T-helper 9 cell (primary cell): Measurements from ENCODE around the gene ACTL10.
"Not testable (repeated sequence)": the region's sequence is repeated elsewhere in the genome, so short reads cannot be mapped to it uniquely, and the experiment has no call there.

Experiments used
- DNase-seq: peaks from one replicate; pipeline ENCODE4 v3.0.0-alpha.2; 2020

ACTL10 gene

DNA sequence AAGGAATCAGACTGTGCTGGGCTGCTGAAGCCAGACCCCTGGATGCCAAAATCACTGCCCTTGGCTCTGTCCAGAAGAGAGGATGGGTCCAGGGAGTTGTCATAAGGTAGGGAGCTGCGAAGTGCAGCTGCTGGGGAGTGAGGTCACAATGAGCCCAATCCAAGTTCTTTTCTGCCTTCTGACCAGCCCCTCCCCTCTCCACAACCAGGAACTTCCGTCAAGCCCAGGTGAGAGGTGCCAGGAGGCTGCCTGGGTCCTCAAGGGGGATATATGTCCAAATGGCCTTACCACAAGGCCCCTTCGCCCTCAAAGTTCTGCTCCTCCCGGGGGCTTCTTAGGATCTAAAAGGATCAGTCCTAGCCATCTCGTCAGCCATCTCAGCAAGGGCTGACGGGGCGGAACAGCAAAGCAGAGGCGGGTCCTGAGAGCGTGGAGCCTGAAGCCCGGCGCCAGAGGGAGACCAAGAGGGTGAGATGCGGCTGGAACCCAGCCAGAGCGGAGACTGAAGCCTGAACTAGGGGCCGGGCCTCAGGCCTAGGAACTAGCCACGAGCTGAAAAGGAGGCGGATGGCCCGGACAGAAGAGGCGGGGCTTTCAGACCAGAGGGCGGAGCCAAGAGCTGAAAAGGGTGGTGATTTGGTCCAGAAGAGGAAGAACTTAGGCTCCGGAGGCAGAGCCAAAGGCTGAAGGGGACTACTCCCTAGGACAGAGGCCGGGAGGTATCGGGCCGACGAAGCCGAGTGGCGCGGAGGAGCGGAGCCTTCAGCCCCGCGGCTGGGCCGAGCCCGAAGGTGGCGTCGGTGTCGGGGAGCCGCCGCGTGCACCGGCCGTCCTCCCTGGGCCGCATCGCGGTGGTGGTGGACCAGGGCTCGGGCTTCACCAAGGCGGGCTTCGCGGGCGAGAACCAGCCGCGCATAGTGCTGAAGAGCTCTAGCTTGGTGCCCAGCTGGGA lies at the start of gene ACTL10:
Gene ACTL10 (plus strand): TSS at position 651 of the 952 bp plus-strand sequence. CDS start 555 bp downstream, outside the sequence.
- DNase-seq: peak; percentile 63

DNA sequence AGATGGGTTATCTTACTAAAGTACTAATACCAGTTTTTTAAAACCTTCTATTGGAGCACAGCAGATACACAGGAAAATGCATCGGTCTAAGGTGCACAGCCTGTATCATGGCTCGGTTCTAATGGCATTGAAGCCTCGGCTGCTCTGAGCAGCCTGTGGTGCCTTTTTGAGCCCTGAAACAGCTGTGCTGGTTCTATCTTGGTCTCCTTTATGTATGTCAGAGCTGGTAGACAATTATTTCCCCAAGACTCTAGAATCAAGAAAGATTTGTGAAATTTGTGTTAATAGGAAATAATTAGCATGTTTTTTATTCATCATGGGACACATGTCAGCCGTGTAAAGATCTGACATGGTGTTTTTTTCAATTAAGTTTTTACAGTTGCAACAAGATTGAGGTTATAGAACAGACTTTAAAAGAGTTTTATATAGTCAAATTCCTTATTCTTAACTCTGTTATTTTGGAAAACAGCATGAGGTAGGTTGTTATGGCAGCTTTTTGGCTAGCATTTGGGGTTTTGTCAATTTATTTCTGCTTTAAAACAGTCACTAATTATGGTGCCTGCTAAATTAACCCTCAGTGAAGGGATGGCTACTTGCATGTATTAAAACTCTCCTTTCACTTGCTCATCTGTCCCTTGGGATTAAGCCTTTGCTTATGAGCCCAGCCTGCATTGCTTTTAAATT lies 44.9 kb upstream of the ACTL10 start:
- DNase-seq: no peak

DNA sequence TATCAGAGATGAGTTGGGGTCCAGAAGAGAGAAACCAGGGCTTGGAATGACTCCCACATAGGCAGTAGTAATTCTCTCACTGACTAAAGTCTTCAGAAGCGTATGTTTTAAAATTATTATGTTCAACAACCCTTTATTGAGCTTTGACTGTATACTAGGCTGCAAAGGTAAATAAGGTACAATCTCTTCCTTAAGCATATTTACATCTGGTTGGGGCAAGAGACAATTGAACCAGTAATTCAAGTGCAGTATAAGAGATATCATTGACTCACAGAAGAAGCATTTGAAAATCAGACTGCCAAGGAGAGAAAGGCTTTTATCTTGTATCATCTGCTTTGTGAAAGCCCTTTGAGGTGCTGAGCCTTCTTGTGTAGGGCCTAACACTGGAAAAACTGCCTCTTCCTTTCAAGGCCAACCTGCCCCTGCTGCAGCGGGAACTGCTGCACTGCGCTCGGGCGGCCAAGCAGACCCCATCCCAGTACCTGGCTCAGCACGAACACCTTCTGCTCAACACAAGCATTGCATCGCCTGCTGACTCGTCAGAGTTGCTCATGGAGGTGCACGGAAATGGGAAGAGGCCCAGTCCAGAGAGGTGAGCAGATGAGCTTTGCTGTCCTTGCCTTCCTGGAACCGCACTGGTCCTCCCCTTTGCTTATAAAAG lies 43.9 kb upstream of the ACTL10 start:
- no peak for DNase-seq

DNA sequence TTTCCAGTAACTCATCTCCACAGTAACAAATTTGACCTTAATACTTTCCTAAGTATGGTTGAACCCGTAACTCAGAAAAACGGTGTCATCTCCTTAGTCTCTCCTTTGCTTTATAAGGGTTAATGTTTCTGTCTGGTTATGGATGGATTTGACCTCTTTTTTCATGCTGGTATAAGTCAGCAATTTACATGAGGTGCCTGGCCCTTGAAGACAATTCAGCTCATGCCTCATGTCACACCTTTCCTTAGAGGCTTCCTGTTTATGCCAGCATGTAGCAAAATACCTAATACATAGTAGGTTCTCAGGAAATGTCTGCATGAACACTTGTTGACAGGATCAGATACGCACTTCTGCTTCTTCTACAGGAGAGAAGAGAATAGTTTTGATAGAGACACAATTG lies 42.3 kb upstream of the ACTL10 start:
- no peak for DNase-seq

DNA sequence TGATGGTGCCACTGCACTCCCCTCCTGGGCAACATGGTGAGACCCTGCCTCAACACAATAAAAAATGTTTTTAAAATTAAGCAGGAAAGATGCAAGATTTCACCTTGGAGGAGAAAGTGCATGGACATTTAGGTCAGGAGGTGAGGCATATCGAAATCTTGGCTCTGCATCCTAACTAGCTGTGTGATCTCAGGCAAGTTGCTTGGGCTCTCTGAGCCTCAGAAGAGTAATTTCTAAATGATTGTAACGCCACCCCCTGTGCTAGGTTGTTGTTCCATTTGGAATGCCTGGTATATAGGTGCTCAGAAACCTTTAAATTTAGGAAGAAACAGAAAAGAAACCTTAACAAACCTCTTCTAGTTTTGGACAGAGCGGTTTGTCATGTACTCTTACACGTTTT lies 40.6 kb upstream of the ACTL10 start:
- DNase-seq: no peak

DNA sequence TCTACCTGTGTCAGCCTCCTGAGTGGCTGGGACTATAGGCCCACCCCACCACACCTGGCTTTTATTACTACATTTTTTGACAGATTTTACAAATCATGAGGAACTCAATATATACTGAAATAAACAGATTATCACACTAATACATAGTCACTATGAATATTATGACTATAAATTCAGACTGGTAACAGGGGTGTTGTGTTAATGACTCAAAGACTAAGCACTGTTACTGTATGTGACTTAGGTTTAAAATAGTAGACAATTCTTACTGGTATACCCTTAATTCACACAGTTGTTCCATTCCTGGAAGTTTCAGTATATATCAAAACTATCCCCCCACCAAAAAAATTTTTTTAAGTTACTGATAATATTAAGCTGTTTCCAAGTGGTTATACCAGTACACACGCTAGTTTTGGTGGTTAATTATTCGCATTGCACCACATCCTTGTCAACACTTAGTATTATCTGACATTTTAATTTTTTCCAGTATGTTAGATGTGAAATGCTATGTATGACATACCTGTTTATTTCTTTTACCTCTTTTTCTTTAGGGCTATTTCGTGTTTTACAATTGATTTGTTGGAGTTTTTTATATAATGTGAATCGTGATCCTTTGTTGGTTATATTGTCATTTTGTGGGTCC lies 39.0 kb upstream of the ACTL10 start:
- no peak for DNase-seq

DNA sequence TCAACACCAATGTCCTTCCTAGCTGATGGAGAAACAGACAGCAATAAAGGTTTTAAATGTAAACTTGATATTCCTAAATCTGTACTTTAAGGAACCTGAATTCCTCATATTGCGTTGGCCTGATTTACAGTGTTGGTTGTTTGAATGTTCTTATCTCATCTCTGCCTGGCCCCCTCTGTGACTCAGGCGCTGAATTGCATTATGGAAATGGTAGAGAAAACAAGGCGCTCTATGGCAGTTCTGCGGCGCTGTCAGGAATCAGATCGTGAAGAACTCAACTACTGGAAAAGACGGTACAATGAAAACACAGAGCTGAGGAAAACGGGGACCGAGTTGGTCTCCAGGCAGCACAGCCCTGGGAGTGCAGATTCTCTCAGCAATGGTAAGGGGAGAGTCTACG lies 37.2 kb upstream of the ACTL10 start:
- no peak for DNase-seq

DNA sequence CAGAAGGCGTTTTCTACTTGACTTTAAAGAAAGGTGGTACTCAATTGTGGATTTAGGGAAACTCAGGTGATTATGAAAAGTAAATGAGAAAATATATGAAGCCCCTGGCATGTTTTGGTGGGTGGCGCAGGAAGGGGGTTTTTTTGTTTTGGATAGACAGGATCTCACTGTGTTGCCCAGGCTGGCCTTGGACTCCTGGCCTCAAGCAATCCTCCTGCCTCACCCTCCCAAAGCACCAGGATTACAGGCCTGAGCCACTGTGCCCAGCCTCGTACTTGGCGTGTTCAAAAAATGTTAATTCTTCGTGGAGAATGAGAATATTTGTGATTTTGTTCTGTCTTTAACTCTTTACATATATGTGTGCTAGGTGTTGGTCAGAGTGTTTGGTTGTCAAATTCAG lies 36.8 kb upstream of the ACTL10 start:
- DNase-seq: no peak

DNA sequence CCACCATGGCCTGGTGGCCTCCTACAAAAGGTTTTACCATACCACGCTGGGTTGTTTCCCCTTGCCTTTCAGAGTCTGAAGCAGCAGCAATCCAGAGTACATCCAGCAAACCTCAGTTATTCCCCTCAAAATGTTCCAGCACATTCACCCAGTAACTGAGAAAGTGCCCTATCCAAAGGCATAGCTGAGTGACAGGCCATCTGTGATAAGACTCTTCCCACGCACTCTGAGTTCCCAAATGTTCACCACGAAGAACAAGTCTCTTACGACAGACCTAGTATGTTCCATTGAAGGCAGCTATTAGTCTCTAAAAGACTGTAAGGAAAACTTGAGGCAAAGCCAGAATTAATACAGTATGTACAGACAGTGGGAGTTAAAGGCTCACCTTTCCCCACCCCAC lies 36.2 kb upstream of the ACTL10 start:
- no peak for DNase-seq

DNA sequence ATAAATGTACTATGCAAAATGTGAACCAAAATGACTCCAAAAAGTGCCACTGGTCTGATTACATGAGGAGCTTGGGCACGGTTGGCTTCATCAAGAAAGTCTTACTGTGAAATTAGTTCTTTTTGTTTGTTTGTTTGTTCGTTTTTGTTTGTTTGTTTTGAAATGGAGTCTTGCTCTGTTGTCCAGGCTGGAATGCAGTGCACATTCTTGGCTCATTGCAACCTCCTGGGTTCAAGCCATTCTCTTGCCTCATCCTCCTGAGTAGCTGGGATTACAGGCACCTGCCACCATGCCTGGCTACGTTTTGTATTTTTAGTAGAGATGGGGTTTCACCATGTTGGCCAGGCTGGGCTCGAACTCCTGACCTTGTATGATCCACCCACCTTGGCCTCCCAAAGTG lies 34.8 kb upstream of the ACTL10 start:
- not testable (repeated sequence) for DNase-seq

DNA sequence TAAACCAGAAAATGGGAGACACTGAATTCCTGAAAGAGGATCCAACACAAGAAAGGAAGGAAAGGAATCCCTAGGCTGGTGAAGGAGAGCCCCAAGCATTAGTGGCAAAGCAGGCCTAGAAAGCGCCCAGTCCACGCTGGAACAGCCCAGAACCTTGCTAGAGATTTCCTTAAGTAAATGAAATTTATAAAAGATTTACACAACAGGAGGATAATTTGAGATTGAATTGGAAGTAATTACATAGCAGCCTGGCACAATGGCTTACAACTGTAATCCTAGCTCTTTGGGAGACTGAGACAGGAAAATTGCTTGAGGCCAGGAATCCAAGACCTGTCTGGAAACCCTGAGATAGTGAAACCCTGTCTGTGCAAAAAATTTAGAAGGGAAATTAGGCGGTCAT lies 31.4 kb upstream of the ACTL10 start:
- DNase-seq: no peak

DNA sequence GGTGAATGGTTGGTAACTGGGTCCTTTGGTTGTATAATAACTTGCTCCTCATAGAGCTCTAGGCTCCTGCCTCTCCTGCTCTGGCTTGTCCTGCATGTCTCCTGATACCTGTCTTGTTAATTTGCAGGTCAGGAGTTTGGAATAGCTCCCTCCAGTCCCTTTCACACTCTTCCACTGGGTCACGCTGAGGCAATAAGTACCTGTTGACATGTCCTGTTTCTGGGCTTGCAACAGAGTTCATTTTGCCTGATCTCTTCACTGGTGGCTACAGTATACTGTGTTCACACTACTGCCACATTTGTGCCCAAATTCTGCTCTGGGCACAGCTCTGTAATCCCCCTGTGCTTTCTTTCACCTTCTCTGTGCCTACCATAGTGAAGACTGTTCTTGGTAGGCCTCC lies 30.0 kb upstream of the ACTL10 start:
- no peak for DNase-seq

DNA sequence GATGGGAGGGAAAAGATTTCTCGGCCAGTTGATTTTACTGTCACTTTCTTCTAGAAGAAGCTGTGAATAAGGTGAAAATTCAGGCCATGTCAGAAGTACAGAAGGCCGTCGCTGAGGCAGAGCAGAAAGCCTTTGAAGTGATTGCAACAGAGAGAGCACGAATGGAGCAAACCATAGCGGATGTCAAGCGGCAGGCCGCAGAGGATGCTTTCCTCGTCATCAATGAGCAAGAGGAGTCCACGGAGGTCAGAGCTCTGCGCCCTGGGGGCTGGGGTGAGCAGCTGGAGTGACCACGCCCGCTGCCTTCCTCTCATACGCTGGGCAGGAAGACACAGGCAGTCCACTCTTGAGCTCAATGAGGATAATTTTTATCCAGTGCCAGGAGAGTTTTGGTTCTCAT lies 26.5 kb upstream of the ACTL10 start:
- DNase-seq: no peak

DNA sequence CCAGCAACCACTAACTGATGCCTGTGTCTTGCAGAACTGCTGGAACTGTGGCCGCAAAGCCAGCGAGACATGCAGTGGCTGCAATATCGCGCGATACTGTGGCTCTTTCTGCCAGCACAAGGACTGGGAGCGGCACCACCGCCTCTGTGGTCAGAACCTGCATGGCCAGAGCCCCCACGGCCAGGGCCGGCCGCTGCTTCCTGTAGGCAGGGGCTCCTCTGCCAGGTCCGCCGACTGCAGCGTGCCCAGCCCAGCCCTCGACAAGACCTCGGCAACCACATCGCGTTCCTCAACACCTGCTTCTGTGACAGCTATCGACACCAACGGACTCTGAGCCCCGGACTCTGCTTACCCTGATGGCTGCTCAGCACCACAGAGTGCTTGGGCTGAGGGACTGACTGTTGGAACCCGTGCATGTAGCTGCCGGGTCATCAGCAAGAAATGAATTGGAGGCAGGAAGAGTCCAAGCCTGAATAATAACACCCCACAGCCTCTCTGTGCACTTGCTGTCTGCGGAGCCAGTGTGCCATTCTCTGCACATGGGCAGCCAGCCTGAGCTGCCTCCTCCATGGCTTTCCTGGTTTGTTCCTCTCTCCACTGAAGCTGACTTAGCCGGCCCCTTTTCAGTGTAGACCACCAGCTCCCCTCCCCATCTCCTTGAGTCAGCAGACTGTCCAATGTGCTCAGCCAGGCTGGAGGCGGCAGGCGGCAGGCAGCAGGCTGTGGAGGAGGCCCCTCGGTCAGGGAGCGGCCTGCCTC lies 22.3 kb upstream of the ACTL10 start:
- no peak for DNase-seq

DNA sequence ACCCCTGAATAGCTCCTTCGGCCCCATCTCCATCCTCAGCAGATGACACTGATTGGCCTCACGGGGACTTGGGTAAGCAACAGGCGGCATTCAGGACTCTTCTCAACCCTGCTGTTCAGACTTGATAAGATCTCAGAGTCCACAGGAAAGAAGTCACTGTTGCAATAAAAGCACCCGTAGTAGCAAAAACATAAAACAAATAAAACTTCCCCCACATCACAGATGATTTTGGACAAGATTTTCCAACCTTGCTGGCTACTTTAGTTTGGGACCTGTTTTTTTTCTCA lies 21.7 kb upstream of the ACTL10 start:
- no peak for DNase-seq

DNA sequence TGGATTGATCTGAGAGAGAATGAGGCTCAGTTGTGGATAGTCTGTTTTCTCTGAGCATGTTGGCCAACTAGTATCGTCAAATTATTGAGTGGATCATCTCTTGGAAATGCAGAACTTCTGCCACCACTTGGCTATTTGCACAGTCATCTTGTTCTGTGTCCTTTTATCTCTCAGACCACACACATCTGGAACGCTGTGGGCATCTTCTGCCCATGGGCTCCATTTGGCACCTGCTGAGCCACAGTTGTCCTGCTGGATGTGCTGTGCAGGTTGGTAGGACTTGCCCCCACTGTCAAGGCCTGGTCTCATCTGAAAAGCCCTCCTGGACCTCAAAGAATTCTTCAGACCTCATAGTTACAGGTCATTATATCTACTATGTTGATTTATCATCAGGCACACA lies 21.3 kb upstream of the ACTL10 start:
- DNase-seq: no peak

DNA sequence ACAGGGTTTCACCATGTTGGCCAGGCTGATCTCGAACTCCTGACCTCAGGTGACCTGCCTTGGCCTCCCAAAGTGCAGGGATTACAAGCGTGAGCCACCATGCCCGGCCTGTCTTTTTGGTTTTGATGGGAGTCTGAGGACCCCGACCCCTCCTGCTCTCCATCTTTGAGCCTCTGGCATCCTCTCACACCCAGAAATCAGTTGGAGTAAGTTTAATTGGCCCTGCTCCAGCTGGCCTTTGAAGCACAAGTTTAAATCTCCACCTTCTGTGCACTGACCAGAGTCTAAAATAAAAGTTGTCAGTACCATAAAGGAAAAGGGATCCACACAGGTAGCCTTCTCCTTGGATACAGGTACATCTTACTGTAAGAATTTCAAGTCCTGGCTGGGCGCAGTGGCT lies 20.6 kb upstream of the ACTL10 start:
- no peak for DNase-seq

DNA sequence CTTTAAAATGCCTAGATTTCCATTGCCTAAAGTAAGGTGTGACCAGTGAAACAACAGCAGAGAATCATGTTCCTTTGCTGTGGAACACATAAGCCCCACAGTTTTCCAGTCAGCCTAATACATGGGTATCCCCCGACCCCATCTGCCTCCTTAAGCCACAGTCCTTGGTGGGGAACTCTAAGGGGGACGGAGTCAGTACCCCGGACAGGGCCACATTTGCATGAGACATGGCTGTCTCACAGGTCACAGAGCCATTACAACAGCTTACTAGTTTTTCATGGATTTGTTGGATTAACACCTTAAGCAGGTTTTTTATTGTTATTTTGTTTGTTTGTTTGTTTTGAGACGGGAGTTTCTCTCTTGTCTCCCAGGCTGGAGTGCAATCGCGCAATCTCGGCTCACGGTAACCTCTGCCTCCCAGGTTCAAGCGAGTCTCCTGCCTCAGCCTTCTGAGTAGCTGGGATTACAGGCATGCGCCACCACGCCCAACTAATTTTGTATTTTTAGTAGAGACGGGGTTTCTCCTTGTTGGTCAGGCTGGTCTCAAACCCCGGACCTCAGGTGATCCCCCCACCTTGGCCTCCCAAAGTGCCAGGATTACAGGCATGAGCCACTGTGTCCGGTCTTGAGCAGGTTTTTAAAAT lies 19.7 kb upstream of the ACTL10 start:
- DNase-seq: not testable (repeated sequence)

DNA sequence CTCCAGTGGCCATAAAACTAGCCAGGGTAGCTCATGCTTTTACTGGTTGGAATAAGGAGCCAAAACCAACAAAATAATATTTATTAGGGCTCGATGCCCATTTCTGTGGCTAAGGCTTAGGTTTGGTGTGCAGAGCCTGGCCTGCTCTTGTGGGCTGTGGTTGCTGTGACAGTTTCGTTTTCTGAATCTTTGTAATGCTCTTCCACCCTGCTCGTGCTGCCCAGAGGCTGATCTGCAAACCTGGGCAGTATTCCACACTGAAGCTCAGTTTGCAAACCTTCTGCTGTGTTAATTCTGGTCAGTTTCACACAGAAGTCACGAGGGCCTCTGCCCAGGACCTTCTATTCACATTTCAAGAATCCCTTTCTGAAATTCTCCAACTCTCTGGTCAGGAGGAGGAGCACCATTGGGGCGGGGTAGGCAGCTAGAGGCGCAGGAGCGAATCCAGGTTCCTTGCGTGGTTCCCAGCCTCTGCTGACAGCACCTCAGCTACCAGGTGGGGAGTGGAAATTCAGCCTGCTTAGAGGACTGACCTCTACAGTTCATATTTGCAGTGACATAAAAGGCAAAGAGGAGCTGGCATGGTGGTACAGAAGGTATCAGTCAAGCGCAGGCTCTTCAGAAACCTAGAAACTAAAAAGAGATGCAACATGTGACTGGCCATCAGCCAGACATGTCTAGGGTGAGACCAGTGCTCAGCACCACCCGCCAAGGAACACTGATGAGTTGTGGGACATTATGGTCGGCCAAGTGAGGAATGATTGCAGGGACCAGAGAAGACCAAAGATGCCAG lies 18.9 kb upstream of the ACTL10 start:
- no peak for DNase-seq

DNA sequence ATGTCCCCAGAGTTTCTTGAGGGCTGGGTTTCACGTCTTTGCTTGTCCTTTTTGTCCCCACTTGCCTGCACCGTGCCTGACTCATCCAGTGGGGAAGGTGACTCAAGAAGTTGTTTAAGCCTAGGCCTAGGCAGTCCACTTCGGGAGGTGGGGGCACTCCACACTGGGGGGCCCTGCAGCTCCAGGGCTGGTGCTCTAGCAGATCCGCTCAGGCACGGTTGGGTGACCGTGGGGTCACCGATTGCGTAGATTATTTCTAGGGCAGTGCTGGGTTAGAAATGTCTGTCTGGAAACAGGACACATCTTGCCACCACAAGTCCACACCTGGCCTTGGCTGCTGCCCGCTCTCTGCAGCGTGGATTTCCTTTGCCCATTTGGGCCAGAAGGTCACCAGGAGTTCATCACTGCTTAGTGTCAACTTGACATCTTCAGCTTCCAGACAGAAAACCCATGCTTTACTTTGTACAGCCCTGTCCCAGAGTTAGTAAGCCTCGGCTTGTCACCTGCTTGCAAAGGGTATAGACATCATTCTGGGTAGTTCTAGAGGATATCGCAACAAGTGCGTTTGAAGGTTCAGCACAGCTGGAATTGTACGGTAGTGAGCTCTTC lies 18.2 kb upstream of the ACTL10 start:
- no peak for DNase-seq

DNA sequence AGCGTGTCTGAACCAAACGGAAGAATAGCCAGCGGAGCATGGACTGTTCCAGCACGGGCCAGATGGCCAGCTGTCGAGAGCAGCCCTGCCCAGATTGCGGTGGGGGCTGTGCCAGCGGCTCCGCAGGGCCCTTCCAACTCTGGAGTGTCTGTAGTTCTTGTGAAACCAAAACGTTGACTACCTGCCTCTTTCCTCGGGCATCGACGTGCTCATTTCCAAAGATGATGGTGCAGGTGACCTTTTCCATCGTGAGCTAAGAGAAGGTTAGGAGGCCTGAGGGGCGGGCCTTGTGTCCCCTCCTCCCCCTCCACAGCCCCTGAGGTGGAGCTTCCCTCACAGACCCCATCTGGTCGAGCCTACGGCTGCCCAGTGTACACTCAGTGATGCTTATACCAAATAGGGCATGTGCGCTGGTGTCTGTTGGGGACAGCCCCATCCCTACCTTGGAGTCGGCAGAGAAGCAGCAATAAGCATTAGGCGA lies 17.5 kb upstream of the ACTL10 start:
- DNase-seq: no peak
